Mucosa of descending colon (tissue), 3 donors: ENCODE measurements around the gene TUBA8. TPM values are rescaled to one million over a fixed set of nuclear protein-coding genes. Genes with fewer than 3 reads are reported as not detected.

ENCODE experiments used
- ATAC-seq: fragments of 200-7000 bp; cut with Tn5 transposase; one replicate; pipeline ENCODE4 v1.9.1; 2020; ENCODE audit warnings: mild to moderate bottlenecking, moderate library complexity
- DNase-seq, 3 donors: peaks; one replicate each; pipeline ENCODE4 v3.0.0-alpha.2; 2020
- H3K36me3 ChIP-seq: fragments of 200-600 bp; one replicate; pipeline ENCODE4 v1.8.0; 2021; ENCODE audit warnings: low read depth, mild to moderate bottlenecking
- H3K4me1 ChIP-seq: fragments of 200-600 bp; one replicate; pipeline ENCODE4 v1.8.0; 2021; ENCODE audit warnings: low read depth, mild to moderate bottlenecking
- H3K4me3 ChIP-seq: fragments of 200-600 bp; one replicate; pipeline ENCODE4 v1.8.0; 2021; ENCODE audit warnings: mild to moderate bottlenecking
- H3K9me3 ChIP-seq: fragments of 200-600 bp; one replicate; pipeline ENCODE4 v1.8.0; 2021; ENCODE audit warnings: mild to moderate bottlenecking
- CTCF ChIP-seq: fragments of 200-600 bp; IDR thresholded peaks from one replicate; pipeline ENCODE4 v1.8.0; 2022; ENCODE audit warnings: antibody characterized with exemption, mild to moderate bottlenecking
- intact Hi-C, 2 donors: fragments of 100-400 bp; cut with DNase I in 1 of 2; cut with micrococcal nuclease in 1 of 2; formaldehyde crosslinking; loops; one replicate each; pipeline versions ENCODE4 v1.11.0 to v1.11.1; 2022; cut with DNase I, micrococcal nuclease
- total RNA-seq, 3 donors: library from RNA; stranded (reverse); fragmentation: NEBNext Ultra II Directional in 2 of 3; extraction: Animal tissue kit (Norgen Biotek cat#: 25700) in 2 of 3; gene quantifications; one replicate each; pipeline versions ENCODE4 v1.2.1 to v1.2.4, GENCODE V29; 2021 to 2023
- donor health status: DM: no; HTN: no; CAD: no; lungs with moderate emphysema.
- donor health status: DM: no; HTN: no; CAD: no.
- donor health status: DM: no; HTN: yes; CAD: no.

Gene TUBA8
- total RNA-seq, 3 donors from 2014 or later: 2.7 to 4.7 (median 3.3) TPM

GRCh38 chr22:18109410-18110193 lies 1.0 kb upstream of the TUBA8 start:
- H3K9me3 ChIP-seq: no peaks in the 10 kb centered on the region
- no peaks in the 10 kb centered on the region for H3K36me3 ChIP-seq
- H3K4me1 ChIP-seq: peaks cover 14% of the 10 kb centered on the region
- H3K4me3 ChIP-seq: no peak overlapping the region
- intact Hi-C loops: no loop called here
- no peak for TF ChIP-seq CTCF
- ATAC-seq (no peak), DNase-seq (no peak)

DNA sequence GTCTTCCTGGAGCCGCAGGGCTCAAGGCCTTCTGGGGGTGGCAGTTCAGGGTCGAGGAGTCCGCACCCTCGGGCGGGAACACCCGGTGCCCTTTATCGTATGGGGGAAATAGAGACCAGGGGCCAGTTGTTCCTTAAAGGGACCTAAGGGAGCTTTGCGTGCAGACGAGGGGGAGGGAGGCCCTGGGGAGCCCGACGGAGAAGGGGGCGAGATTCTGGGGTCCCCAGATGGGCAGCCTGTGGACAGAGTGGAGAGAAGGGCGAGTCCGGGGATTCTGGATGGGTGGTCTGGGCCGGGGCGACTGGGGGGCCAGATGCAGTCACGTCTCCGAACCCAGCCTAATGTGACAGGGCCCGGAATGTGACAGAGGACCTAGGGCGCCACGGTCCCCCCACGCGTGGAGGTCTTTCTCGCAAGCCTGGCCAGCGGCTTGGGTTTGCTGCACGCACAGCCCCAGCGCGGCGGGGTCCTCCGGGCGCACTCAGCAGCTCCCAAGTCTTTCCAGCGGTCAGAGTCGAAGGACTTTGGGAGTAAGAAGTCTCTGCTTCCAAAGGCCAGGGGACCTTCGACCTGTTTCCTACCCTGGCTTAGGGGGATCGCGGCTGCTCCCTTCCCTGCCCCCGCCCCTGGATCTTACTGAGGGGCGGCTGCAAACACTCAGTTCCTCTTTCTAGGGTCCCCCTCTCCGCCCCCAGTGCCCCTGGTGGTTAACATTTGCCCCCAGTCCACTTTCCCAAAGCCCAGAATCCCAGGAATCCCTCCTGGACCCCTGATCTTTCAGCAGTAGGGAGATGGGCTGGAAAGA lies 547 bp downstream of the TUBA8 start:
- Histone ChIP-seq H3K9me3 (no peaks in the 10 kb centered on the region), H3K4me3 (no peak overlapping the region), H3K4me1 (peaks cover 14% of the 10 kb centered on the region), H3K36me3 (no peaks in the 10 kb centered on the region)
- ATAC-seq (no peak), DNase-seq (no peak)
- TF ChIP-seq CTCF: no peak
- intact Hi-C loops: no loop called here

DNA sequence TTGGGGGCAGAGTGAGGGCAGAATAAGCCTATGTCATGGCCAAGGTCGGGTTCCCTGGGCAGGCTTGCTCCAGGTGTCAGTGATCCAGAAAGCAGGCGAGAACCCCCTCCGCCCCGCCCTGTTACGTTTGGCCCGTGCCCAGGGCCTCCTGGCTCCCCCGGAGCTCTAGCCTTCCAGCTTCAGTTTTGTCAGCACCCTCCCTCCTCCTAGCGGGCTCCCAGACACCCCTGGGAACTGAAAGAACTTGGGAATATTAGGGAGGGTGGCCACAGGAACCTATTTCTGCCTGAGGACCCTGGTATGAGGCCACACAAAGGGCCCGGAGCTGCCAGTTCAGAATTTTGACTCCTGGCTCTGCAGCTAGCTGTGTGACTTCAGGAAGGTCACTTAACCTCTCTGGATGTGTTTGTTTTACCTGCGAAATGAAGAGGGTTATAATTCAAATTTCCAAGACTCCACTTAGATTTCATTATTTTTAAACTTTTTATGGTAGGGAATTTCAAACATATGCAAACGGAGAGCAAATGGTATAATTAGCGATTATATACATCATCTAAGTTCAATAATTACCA lies 1.2 kb downstream of the TUBA8 start:
- Histone ChIP-seq H3K4me1 (peaks cover 14% of the 10 kb centered on the region), H3K36me3 (no peaks in the 10 kb centered on the region), H3K9me3 (no peaks in the 10 kb centered on the region), H3K4me3 (no peak overlapping the region)
- DNase-seq: no peak
- no peak for ATAC-seq
- no peak for TF ChIP-seq CTCF
- intact Hi-C loops: no loop called here

- TF ChIP-seq CTCF: no peak
- Histone ChIP-seq H3K9me3 (no peaks in the 10 kb centered on the region), H3K4me3 (no peak overlapping the region), H3K36me3 (no peaks in the 10 kb centered on the region), H3K4me1 (peaks cover 14% of the 10 kb centered on the region)
- ATAC-seq: no peak
- DNase-seq: no peak
- intact Hi-C loops: no loop called here
Measured at GRCh38 chr22:18112440-18112839, 1.8 kb downstream of the TUBA8 start.

GRCh38 chr22:18113680-18114394 lies 3.2 kb downstream of the TUBA8 start:
- H3K4me1 ChIP-seq: peaks cover 14% of the 10 kb centered on the region
- DNase-seq (no peak), ATAC-seq (no peak)
- no peaks in the 10 kb centered on the region for H3K9me3 ChIP-seq
- no peak for TF ChIP-seq CTCF
- H3K36me3 ChIP-seq: no peaks in the 10 kb centered on the region
- H3K4me3 ChIP-seq: no peak overlapping the region
- intact Hi-C loops: no loop called here
